Fibroblast of the conjunctiva (primary cell): ENCODE data around the gene VPS52.

ENCODE experiments used
- DNase-seq: peaks from one replicate; pipeline ENCODE4 v3.0.0-alpha.2; 2010; ENCODE audit warnings: low read depth

VPS52 gene, protein sequence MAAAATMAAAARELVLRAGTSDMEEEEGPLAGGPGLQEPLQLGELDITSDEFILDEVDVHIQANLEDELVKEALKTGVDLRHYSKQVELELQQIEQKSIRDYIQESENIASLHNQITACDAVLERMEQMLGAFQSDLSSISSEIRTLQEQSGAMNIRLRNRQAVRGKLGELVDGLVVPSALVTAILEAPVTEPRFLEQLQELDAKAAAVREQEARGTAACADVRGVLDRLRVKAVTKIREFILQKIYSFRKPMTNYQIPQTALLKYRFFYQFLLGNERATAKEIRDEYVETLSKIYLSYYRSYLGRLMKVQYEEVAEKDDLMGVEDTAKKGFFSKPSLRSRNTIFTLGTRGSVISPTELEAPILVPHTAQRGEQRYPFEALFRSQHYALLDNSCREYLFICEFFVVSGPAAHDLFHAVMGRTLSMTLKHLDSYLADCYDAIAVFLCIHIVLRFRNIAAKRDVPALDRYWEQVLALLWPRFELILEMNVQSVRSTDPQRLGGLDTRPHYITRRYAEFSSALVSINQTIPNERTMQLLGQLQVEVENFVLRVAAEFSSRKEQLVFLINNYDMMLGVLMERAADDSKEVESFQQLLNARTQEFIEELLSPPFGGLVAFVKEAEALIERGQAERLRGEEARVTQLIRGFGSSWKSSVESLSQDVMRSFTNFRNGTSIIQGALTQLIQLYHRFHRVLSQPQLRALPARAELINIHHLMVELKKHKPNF

DNA sequence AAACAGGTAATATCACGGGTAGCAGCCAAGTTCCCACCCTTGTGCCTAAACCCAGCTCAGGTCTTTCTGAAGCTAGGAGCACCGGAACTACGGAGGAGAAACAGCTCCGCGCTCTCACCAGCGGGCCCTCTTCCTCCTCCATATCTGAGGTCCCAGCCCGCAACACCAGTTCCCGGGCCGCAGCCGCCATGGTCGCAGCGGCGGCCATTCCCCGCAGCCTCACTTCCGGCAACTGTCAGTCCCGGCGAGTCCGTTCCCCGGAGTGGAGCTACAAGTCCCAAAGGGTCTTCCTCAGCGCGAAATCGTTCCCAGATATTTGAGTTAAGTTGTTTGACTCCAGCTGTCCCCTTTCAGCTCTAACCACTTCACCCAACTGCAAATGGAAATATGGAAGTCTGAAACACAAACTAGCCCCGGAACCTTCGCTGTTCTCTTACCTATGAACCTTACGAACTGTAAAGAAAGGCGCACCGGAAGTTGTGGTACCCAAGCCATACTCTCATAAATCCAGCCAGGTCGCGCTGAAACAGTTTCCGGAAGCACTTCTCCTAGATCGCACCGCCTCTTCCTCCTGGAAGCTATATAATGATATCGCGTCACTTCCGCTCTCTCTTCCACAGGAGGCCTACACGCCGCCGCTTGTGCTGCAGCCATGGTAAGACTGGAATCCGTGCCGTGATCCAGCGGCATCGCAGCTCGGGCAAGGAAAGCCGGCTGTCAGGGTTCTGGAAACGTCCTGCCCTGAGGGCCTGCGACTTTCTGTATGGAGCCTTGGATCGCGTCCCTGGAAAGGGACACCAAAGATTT is at the start of gene VPS52, which contains the start of gene RPS18:
VPS52 (minus strand) TSS at position 409 of the 807 bp plus-strand sequence; CDS start at position 208, 201 bp downstream.
RPS18 (plus strand) TSS at position 608 of the 807 bp plus-strand sequence; CDS start at position 653, 45 bp downstream.
- DNase-seq = peak; percentile 98

DNA sequence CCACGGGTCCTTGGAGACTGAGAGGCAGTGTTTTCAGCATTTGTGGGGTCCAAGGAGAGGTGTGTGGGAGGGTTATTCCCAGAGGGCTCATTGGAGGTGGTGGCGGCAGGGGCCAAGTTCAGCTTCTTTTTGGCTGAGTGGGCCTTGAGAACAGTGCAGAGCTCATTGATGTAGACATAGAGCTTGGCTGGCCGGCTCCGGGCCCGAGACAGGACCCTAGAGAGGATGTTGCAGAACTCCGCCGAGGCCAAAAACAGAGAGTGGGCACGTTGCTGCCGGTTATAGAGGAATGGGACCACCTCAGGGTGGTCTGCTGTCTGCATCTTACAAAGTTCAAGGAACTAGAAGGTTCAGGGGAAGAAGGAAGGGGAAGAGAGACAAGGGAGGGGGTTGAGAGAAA is 49.6 kb upstream of the VPS52 start:
- DNase-seq = no peak

DNA sequence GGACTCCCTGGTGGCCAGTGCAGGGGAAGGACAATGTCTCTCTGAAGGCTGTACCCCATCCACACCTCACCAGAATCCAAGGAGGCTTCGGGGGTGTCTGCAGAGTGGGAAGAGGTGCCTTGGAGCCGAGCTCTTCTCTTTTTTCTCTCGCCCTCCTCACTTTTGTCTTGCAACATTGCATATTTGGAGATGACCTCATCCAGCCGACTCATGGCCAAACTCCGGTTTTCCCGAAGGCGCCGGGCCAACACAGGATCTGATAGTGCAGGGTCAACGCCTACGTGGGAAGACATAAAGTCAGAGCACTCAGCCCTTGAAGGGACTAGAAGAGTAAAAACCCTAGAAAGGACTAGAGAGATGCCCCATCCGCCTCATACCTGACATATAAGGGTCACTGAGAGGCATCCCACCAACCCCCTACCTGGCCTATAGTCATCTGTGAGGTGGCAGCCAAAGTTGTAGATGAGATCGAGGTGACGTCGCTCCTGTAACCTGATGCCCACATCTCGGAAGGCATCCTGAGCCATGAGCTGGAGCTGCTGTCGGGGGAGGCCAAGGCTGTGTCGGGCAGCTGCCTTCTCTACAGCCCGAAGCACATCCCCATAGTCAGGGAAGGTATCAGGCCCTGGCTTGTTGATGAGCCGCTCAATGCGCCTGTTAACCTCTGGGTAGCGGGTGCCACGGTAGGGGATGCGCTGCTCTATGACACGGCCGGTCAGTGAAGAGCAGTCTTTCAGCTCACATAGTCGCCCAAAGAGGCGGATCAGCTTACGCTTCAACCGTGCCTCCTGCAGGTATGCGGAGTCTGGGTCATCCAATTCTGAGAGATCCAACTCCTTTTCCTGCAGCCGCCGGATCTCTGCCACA is 48.9 kb upstream of the VPS52 start:
- peak; percentile 74 for DNase-seq

DNA sequence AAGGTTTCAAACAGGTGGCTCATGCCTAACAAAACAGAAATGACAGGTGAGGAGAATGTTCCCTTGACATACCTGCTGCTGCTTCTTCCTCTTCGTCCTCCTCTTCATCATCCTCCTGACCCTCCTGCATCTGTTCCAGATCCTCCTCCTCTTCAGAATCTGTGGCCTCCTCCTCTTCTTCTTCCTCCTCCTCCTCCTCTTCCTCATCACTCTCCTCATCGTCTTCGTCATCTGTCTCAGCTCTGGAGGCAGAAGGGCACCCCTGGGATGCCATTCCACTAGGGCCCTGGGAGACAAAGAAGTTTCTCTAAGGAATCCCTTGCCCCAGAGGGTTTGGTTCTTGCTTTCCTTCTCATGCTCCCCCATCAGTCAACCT is 48.3 kb upstream of the VPS52 start:
- no peak for DNase-seq

DNA sequence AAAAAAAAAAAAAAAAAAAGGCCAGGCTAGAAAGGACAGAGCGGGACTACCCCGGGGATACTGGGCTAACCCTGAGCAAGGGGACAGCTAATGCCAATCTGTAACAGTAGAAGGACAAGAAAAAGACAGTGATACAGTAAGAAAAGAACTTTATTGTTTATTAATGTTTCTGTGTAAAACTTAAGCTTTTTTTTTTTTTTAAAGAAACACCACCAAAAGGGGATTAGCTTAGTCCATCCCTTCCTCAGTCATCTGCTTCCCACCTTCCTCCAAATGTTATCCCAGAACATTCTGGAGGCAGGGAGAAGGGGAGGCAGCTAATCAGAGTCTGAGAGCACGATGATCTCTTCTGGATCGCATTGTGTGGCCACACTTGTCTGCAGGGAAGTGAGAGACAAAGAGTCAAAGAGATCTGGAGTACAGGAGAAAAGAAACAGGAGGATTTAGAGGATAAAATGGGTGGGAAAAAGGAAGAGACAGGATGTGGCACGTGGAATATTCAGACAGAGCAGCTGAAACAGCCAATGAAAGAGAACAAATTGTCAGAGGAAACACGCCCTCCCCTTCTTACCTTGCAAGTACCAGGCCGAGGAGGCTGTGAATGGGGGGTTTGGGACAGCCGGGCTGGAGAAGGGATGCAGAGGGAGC is 46.9 kb upstream of the VPS52 start:
- DNase-seq = no peak

DNA sequence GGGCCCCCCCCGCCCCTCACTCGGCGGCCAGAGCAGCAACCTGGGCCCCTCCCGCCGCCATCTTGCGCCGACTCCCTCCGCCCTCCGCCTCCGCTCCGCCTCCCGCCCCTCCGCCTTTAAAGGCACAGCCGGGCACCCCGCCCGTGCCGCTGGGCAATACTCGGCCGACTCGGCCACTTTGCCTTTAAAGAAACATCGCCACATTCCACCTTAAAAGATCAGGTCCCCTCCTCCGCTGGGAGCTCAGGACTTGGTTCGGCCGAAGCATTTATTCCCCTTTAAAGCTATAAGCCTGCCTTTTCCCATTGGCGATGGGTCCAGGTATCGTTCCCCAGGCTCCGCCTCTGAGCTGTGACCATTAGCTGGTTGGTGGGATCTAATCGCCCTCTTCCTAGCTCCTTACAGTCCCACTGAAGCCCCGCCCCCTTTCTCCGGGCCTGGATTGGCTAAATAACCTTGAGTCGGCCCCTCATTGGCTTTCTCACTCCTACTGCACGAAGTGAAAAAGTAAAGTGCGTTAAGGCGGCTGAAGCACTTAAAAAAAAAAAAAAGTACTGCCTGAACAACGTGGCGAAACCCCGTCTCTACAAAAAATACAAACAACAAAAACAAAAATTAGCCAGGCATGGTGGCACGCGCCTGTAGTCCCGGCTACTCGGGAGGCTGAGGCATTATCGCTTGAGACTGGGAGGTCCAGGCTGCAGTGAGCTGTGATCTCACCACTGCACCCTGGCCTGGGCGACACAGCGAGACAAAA is 46.2 kb upstream of the VPS52 start, which contains the start of gene ZBTB22:
ZBTB22 (minus strand) TSS at position 76 of the 757 bp plus-strand sequence. CDS start 828 bp downstream, outside the sequence.
- DNase-seq = peak; percentile 98

DNA sequence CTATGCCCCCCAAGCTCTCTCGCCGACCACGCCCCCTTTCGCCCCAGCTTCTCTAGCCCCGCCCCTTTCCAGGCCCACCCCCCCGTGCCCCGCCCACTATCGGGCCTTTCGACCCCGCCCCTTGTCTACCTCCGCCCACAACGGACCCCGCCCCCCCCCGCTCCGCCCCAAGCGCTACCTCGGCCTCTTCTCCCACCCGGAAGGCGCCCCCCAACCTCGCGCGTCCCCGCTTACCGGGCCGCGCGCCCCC is 45.7 kb upstream of the VPS52 start:
- no peak for DNase-seq

DNA sequence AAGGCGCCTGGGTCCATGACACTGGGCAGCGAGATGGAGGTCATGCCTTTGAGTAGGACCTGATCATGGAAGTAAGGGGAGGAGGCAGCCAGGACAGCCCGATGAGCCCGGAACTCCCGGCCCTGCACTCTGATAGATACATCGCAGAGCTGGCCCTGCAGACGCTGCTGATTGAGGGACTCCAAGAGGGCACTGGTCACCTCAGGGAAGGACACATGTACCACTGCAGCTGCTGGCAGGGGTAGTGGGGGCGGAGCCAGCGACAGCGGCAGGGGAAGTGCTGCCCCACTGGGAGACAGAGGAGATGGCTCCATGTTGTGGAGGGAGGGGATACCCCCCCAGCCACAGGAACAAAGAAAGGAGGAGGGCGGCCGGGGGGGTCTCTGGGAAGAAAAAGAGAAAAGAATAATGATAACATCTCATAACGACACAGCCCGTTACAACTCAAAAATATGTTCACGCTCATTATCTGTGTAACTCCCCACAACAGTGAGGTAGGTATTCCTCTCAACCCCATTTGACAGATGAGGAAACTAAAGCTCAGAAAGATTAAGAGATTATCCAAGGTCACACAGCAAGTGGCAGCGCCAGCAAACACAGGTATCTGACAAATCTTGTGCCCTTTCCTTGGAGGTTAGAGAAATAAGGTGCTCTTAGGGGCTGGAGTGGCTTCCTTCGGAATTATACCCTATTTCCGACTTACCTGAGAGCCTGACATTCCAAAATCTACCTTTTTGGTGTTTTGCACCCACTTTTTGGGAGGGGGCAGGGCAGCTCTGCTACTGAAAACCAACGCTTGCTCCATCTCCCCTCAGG is 45.1 kb upstream of the VPS52 start:
- DNase-seq = no peak

DNA sequence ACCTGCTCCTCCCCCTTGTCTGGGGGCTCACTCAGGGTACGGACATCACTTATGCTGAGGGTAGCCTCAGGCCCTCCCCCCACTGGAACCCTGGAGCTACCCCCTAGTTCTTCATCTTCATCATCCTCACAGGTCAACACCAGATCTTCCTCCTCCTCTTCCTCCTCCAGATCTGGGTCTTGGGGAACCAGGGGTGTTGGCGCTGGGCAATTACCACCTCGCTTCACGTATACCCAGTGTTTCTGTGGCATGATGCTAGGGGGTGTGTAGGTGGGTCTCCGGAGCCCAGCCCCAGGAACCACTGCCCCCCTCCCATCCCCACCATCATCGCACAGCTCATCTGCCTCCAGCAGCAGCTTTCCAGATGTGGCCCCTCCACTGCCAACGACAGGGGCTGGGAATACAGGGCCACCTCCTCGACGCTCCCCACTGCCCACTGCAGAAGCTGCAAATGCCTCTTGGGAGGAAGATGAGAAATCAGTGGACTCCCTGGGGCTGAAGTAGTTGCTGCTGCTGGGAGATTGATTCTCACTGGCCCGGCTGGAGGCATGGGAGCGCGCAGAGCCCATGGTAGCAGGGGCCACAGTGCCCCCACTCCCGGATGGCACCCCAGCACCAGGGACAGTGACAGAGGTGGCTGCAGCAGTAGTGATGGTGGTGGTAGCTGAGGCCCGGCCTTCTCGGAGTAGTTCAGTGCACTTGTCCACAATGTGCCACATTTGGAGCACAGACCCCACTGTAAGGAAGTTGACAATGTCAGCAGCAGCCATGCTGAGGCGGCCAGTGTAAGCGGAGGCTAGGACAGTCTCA is 44.3 kb upstream of the VPS52 start:
- no peak for DNase-seq

DNA sequence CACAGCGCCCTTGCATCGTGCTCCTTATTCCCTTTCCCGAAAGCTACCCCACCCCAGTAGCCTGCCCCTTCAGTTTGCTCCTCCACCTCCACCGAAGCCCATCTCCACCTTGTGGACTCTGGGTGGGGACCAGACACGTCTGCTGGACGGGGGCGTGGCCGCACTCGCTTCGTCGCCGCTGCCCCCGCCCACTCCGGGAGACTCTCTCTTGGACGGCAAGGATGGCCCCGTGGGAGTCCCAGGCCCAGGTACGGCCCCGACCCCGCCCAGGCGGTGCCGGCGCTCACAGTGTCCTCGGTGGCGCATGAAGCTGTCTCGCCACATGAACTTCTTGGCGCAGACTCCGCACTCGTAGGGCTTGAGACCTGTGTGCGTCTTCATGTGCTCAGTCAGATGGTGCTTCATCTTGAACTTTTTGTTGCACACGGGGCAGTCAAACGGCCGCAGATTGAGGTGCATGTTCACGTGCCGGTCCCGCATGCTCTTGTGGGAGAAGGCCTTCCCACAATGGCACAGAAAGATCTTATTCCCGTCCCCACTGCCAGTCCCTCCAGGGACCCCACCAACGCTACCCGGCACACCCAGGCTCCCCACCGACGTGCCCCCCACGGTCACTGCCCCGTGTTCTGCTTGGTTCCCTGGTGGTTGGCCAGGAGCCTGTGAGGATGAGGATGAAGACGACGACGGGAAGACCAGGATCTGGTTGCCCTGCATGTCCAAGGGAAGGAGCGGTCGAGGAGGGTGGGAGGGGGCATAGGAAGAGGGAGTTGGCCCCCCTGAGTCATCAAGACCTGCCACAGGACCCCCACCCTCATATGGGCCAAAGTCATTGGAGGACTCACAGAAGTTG is 43.5 kb upstream of the VPS52 start:
- no peak for DNase-seq

DNA sequence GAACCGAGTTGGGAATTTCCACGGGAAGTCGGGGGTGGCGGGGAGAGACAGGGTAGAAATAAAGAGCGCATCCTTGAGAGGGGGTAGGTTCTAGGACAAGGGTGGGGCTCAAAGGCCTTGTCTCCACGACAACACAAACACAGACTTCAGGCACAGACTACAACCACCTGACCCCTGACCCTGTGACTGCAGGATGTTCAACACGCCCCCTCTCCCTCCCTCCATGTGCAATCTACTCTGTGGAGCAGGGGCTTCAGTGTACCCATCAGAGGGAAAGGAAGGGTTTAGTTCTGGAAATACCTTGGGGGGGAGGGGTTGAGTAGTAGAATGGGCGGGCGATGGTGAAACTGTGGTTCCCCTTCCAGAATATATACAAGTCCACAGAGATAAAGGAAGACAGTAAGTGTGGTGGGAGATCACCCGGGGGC is 42.9 kb upstream of the VPS52 start:
- peak; percentile 79 for DNase-seq

DNA sequence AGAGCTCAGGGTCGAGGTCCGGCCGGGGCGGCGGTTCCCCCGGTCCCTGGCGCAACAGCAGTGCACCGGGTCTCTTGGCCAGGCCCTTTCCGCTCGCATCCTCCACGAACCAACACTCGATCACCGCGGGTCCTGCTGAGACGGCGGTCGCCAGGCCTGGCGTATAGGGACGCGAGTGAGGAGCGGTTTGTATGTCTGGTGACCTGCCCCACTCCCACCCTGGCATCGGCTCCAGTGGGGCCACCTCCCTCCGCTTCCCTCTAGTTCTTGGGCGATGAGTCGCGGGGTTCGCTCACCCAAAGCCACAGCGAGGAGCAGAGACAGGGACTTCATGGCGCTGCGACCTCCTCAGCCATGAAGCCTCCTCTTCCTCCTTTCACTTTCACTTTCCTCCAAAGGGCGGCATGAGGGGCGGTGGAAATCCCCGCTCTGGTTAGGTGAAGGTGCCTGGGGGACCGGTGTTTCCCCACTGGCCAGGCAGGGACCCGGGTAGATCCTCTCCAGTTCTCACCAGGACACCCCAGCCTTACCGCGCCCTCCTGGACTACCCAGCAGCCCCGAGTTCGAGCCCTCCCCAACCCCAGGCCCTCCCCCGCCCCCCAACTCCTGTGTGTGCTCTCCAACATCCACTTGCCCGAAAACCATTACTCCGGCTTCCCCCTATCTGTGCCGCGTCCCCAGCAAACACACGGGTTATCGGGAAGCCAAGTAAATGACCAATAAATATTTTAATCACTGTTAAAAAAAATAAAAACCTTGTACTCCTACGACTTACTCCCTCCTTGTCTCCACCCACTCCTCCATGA is 42.2 kb upstream of the VPS52 start, which contains the start of gene TAPBP:
TAPBP (minus strand) TSS at position 370 of the 806 bp plus-strand sequence; CDS start at position 333, 37 bp downstream.
- DNase-seq = no peak

DNA sequence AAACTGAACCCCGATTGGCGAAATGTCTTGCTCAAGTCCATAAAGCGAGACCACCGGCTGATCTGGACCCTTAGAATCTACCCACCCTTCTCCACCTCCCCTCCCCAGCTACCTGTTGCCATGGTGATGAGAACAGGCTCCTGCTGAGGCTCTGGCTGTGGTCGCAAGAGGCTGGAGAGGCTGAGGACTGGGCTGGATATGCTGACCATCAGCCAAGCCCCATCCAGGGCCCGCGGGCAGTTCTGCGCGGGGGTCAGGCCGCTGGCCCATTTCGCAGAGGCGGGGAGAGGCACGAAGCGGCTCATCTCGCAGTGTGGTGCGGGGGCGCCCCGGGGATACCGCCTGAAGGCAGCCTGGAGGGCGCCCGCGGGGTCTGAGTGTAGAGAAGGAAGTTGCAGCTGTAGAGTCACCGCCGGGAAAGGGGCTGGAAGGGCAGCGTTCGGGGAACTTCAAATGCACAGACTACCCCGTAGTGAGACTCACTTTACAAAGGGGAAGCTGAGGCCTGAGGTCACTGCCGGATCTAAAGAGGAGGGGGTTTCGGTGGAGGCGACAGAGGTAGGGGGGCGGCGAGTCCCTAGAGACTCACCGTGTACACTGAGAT is 41.5 kb upstream of the VPS52 start:
- DNase-seq = no peak

DNA sequence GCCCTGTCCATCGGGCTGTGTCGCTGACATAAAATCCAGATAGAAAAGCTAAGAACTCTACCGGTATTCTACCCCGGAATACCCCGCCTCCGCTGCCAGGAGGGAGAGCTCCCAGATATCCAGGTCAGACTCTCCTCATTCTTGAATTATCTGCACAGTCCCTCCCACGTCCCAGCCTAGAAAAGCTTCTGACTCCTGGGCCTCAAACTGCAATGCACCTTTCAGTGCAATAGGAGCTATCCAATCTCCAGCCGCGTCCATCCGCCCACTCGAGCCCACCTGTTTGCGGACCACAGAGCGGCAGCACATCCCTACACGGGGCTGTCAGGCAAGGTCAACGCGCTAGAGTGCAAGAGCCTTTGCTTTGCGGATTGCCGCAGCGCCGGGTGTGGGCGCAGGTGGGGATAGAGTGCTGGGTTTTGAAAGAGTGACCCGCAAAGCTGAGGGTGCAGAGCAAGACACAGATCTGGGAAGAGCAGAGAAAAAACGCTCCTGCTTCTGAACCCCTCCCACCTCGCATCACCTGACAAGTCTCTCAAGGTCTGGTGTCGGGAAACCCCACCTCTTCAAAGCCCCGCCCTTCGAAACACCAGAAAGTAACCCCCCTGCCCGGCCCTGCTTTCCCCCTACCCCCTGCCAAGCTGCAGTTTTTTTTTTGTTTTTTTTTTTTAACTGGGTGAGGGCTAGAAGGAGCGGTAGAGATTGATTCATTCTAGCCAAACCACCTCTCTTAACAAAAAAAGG is 40.9 kb upstream of the VPS52 start:
- no peak for DNase-seq

DNA sequence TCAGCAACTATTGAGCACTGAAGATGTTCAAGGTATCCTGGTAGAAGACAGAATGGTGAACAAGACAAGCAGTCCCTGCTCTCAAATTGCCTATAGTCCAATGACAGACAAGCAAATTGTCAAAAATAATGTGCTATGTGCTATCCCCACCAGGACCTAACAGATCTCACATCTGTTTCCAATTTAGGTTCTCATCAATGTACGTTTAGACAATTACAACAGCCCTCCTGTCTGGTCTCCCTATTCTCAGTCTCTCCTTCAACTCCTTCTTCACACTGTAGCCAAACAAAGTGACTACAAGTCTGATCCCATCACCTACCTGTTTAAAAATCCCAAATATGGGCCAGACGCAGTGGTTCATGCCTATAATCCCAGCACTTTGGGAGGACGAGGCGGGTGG is 34.7 kb upstream of the VPS52 start:
- no peak for DNase-seq
